Endometrium (tissue), 2 donors: ENCODE measurements around the gene BLACAT1.
"Not testable (repeated sequence)": the region's sequence is repeated elsewhere in the genome, so short reads cannot be mapped to it uniquely, and the experiment has no call there.

Experiments used
- FAIRE-seq: peaks from 2 replicates; lab custom pipeline; 2012; peaks lifted over from hg19 to GRCh38; lab: Jason Lieb, UNC
- donor health status: control.
- donor health status: control.

The BLACAT1 gene

GRCh38 chr1:205417870-205418635 lies 37.8 kb downstream of the BLACAT1 start:
- no peak for FAIRE-seq

- no peak for FAIRE-seq
Measured at GRCh38 chr1:205416322-205416721, 39.5 kb downstream of the BLACAT1 start.

GRCh38 chr1:205410581-205411298 lies 45.1 kb downstream of the BLACAT1 start:
- FAIRE-seq = no peak

GRCh38 chr1:205407970-205408369 lies 47.9 kb downstream of the BLACAT1 start:
- FAIRE-seq = no peak

- not testable (repeated sequence) for FAIRE-seq
Measured at GRCh38 chr1:205406252-205406651, 49.6 kb downstream of the BLACAT1 start.
